Loucy (cell line): ENCODE measurements around the gene ZBTB12.
A peak's percentile ranks its signal among the peaks of the same experiment; 100 is the strongest.

ENCODE experiments used
- CTCF ChIP-seq: fragments of 200-600 bp; sonication (generic); conservative IDR thresholded peaks from 2 replicates; pipeline ENCODE4 v1.5.1; 2014; ENCODE audit warnings: mild to moderate bottlenecking, antibody characterized with exemption, low read length
- EZH2phosphoT487 ChIP-seq: fragments of 200-600 bp; IDR thresholded peaks from 2 replicates; pipeline ENCODE4 v1.6.1; 2018; ENCODE audit warnings: antibody characterized with exemption, mild to moderate bottlenecking, moderate library complexity, borderline replicate concordance

DNA sequence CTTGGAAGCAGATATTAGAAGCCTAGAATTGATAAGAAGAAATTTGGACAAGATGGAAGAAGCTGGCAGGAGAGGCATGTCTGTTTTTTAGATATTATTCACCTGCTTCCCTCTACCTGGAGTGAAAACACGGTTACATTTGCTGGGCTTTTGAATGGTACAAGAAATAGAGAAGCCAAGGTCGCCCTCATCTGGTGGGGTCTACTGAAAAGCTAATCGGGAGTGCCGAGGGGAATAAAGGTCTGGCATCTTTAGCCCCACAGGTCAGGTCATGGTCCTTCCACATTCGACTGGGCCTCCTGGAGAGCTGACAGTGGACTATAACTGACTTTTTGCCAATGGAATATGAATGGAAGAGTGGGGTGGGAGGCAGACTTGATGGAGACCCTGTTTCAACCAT, 21.1 kb upstream of the ZBTB12 start:
- TF ChIP-seq CTCF (peak; percentile 62), EZH2phosphoT487 (no peak)
